Measurements from ENCODE around the gene PSMD13.

Gene PSMD13

DNA sequence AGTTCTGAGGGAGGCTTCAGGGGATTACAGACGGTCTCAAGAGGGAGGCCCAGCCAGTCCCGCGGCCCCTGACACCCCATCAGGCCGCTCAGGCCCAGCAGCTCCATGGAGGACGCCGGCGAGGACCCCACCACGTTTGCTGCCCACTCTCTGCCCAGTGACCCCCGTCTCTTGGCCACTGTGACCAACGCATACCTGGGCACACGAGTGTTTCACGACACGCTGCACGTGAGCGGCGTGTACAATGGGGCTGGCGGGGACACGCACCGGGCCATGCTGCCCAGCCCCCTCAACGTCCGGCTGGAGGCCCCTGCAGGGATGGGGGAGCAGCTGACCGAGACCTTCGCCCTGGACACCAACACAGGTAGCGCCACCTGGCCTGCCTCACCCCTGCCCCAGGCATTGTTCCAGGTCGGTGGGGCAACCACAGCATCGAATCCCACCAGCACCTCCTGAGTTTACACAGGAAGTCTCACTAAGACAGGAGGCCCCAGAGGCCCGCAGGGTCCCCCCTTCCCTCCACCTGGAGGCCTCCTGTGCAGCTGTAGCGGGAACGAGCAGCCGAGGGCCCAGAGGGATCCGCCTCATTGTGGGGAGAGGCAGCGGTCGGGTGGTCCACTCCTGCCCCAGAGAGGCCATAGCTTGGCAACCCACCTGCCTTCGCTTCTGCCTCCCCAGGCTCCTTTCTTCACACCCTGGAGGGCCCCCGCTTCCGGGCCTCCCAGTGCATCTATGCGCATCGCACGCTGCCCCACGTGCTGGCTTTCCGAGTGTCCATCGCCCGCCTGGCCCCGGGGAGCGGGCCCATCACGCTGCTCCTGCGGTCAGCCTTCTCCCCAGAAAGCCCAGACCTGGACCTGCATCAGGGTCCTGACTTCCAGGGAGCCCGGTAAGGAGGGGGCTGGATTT lies 53.2 kb downstream of the PSMD13 start:
- DNase-seq (ENCODE audit: low spot score) = no peak

DNA sequence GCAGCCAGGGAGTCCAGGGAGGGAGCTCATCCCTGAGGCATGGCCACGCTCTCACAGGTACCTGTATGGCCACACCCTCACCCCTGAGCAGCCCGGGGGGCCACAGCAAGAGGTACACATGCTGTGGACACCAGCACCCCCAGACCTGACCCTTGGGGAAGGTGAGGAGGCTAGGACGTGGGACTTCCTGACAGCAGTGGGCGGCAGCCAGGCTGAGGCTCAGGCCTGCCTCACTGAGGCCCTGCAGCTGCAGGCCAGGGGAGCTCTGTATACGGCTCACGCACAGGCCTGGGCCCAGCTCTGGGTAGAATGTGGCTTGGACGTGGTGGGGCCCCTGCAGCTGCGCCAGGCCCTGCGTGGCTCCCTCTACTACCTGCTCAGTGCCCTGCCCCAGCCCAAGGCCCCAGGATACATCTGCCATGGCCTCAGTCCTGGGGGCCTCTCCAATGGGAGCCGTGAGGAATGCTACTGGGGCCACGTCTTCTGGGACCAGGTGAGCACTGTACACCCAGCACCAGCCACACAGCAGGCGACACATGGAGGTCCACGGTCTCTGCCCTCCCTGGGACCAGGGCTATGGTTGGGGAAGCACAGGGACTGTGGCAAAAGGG lies 54.0 kb downstream of the PSMD13 start:
- DNase-seq (ENCODE audit: low spot score) = no peak

DNA sequence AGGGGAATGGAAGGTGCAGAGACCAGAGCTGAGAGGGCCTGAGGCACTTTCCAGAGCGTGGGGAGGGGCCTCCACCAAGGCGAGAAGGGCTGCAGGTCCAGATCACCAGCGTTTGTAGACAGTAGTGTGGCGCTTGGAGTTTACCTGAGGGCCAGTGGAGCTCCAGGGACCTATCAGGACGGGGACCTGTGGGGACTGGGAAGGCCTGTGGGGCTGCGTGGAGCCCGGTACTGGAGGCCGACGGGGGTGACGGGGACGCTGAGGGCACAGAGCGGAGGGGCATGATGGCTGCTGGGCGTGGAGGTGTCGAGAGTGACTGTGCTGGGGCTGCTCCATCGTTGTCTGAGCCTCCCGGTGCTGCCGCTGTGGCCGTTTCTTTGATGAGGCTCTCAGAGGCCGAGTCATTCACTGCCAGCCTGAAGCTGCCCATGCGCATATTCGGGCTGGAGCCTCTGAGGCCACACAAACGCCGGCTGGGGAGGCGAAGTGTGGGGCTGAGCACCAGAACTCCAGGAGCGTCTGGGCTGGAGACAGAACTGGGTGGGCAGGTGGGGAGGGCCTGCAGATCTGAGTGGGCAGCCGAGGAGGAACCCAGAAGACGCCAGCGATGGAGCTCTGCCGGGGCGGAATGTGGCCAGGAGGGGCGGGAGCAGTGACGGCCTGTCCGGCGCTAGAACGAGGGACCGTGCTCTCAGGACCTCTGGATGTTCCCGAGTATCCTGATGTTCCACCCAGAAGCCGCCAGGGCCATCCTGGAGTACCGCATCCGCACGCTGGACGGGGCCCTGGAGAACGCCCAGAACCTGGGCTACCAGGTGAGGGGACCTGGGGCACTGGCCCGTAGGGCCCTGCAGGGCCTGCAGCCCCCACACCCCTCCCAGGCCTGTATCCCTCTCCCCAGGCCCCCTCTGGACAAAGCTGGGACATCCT lies 54.8 kb downstream of the PSMD13 start:
- DNase-seq (ENCODE audit: low spot score) = no peak

DNA sequence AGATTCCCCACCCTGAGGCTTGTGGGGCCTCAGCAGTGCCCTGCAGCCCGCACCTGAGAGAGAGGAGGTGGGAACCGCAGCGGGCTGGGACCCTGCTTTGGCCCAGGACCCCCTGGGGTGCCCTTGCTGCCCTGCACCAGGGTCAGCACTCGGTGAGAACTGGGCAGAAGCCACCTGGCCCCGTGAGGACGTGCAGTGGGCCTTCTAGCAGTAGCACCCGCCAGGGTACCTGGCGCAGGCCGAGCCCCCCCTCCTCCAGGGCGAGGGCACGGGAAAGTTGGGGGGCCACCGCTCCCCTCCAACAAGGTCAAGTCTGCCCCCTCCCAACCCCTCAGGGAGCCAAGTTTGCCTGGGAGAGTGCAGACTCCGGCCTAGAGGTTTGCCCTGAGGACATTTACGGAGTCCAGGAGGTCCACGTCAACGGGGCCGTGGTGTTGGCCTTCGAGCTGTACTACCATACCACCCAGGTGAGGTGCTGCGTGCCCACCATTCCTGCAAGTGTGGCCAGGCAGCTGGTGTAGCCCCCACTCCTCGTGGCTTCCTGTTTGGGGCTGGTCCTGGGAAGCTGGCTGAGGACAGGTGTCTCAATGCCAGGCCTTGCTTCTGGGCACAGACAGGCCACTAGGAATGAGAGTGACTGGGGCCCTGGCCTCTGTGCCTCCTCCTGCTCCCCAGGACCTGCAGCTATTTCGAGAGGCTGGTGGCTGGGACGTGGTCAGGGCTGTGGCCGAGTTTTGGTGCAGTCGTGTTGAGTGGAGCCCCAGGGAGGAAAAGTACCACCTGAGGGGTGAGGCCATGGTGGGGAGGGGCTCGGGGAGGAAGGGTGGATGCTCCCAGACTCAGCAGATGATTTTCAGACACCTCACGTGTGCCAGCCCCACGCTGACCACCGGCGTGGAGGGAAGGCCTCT lies 55.7 kb downstream of the PSMD13 start:
- DNase-seq (ENCODE audit: low spot score) = no peak

DNA sequence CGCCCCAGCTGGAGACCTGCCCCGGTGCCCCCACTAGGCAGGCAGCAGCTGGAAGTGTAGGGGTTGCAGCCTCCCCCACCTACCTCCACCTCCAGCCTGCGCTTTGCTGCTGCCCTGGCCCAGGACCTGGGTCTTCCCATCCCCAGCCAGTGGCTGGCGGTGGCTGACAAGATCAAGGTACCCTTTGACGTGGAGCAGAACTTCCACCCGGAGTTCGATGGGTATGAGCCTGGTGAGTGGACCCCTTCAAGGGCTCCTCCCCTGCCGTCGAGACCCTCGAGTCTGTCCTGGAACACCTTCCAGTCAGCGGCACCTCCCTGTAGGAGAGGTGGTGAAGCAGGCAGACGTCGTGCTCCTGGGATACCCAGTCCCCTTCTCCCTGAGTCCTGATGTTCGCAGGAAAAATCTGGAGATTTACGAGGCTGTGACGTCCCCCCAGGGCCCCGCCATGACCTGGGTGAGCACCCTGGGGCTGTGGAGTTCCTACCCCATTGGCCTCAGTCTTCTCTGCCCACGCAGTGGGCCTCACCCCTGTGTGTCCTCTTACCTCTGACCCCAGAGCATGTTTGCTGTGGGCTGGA lies 56.6 kb downstream of the PSMD13 start:
- no peak for DNase-seq (ENCODE audit: low spot score)

DNA sequence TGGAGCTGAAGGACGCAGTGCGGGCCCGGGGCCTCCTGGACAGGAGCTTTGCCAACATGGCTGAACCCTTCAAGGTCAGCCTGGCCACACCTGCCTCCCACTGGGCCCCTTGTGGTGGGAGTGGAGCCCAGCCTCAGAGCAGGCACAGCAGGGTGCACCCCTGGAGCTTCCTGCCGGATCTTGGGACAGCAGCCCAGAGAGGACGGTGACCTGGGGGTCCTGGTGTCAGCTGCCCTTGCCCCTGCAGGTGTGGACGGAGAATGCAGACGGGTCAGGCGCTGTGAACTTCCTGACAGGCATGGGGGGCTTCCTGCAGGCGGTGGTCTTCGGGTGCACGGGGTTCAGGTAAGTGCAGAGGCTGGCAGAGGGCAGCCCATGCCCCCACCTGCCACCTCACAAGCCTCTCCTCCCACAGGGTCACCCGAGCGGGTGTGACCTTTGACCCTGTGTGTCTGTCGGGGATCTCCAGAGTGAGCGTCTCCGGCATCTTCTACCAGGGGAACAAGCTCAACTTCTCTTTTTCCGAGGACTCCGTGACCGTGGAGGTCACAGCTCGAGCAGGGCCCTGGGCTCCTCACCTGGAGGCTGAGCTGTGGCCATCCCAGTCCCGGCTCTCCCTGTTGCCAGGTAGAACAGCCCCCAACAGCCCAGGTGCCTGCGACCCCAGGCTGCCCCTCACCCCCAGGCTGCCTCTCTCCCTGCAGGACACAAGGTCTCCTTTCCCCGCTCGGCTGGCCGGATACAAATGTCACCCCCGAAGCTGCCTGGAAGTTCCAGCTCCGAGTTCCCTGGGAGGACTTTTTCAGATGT lies 57.3 kb downstream of the PSMD13 start:
- DNase-seq (ENCODE audit: low spot score) = no peak

DNA sequence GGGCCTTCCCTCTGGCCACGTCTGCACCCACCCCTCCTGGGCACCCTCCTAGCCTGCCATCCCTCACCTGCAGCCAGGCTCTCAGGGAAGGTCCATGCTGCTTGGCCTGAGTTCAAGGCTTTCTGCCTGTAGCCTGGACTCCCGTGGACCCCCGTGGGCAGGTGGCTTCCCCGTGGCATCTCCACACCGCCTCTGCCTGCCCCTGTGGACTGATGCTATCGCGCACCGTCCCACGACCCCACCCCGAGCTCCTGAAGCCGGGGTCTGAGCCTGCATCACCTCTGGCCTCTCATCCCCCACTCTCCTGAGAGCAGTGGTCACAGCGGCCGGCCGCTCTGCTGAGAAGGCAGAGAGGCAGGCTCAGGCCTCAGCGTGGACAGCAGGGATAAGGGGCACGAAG lies 58.0 kb downstream of the PSMD13 start:
- no peak for DNase-seq (ENCODE audit: low spot score)

DNA sequence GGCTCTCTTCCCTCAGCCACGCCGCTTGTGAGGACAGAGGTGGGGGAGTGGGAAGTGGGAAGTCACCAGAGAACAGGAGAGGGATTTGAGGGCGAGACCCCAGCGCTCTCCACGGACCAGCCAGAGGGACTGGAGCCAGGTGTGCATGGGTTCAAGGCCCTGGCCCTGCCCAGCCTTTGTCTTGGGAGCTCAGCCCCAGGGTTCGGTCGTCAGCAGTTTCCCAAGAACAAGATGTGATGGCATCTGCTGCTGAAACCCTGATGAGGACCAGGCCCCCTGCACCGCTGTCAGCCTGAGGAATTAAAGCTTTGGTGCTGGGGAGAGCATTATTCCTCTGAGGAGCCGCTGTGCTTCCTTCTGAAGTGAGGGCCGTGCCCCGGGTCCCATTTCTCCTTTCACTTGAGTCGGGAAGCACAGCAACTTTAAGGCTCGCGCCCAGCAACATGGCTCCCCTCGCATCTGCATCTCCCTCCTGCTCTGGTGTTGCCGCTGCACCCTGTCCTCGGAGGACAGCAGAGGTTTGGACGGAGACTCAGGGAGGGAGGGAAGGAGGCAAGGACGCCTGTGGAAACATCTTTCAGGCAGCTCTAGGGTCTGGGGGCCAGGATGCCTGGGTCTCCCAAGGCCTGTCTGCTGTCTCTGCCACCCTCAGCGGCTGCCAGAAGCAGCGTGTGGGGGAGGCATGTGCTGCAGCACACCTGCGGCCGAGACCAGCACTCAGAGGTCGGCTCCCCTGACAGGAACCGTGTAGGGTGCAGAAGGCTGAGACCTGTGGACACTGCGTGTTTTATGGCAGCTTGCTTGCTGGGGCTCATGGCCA lies 58.8 kb downstream of the PSMD13 start:
- no peak for DNase-seq (ENCODE audit: low spot score)

DNA sequence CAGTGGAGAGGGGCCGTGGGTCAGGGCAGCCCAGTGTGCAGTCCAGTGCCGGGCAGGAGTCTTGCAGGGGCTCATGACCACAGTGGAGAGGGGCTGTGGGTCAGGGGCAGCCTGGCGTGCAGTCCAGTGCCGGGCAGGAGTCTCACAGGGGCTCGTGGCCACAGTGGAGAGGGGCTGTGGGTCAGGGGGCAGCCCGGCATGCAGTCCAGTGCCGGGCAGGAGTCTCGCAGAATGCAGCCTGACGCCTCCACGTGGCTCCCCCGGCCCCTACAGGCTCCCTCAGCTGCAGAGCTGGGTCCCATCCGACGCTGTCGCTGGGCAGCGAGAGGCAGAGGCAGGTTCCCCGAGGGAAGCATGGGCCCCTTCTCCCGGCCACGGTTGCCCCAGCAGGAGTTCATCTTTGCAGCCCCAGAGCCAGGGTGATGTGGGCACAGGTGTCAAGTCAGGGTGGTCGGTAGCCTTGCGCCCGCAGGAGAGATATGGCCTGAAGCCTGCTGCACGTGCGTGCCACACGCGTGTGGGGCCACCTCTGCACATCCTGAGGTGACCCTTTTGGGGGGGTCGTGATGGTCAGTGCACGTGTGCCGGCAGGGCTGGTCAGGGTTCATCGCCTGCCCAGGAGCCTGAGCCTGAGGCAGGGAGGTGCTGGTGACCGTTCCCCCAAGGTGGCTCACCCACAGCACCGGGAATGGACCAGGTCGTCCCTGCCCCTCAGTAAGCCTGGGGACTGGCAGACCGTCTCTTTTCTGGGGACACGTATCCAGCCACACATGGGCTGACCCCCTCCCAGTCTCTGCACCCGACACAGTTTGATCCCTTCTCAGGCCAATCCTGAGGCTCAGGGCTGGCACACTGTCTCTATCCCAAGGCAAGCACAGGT lies 59.6 kb downstream of the PSMD13 start:
- DNase-seq (ENCODE audit: low spot score) = no peak

DNA sequence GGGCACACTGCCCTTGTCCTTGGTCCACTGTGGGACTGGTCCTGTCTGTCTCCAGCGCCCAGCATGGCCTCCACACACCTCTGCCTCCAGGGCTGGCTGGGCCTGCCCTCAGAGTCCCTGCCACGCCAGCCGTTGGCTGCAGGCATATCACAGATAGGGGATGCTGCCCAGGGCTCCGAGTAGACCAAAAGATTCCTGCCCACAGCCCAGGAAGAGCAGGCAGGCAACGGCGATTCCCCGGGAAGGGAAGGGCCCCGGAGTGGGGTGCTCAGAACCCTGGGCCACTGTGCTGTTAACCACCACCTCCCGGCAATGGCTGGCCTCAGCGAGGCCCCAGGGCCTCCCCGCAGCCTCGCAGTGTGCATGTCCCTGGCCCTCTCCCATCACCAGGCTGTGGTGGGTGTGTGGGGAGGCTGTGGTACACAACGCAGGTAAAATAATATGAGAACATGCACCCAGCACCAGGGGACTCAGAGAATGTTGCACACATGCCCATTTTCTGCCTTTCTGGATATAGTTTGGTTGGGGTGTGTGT lies 60.3 kb downstream of the PSMD13 start:
- no peak for DNase-seq (ENCODE audit: low spot score)

DNA sequence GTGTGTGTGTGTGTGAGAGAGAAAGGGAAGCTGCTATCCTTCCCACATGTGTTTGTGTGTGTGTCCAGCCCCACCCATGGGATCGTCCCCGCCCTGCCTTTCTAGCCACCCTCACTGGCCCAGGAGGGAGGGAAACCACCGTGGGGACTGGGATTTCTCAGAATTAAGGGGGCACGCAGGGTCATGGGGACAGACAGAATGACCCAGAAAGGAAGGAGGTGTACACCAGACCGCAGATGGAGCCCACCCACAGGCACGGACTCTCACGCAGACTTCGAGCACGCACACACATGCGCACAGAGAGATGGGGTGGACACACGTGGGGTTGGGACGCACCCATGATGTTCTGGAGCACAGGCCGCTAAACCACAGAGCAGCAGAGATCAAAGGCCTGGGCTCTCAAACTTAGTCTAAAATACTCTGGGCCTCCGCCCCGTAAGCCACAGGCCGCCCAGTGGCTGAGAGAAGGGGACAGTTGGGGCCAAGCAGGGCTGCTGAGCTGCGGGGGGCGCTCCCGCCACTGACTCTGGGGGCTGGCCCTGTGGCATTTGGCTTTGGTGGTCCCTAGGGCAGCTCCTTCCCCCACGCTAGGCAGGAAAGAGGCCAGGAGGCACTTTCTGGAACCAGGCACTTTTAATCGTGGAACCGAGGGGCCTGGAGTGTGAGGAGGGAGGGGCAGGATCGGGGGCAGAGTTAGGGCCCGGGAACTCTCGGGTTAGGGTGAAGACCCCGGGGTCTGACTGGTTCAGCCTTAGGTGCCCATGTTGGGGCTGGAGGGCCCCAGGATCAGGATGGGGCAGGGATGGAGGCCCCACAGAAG lies 61.0 kb downstream of the PSMD13 start:
- DNase-seq (ENCODE audit: low spot score) = no peak

DNA sequence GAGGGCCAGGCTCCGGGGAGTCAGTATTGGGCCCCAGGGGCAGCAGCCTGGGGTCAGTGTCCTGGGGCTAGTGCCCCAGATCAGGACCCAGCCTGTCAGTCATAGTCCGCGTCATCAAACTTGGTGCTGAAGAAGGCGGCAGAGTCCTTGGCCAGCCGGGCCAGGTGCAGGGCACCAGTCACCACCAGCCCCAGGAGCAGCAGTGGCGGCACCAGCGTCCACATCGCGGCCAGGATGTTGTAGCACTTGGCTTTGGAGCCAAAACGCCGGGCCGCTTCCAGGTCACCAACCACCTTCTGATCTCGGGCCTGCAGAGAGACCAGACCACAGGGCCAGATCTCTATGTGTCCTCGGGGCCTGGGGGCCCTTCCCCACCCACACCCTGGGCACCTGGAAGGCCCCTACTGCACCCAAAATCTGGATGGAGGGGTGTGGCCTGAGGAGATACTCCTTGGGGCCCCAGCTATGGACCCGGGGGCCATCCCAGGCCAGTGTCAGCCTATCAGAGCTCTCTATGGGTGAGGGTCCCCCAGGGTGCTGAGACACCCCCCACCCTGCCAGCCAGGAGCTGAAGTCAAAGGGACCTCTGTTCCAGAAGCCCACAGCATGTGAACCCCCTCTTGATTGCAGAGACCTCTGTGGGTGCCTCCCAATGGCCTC lies 61.8 kb downstream of the PSMD13 start:
- DNase-seq (ENCODE audit: low spot score) = no peak

DNA sequence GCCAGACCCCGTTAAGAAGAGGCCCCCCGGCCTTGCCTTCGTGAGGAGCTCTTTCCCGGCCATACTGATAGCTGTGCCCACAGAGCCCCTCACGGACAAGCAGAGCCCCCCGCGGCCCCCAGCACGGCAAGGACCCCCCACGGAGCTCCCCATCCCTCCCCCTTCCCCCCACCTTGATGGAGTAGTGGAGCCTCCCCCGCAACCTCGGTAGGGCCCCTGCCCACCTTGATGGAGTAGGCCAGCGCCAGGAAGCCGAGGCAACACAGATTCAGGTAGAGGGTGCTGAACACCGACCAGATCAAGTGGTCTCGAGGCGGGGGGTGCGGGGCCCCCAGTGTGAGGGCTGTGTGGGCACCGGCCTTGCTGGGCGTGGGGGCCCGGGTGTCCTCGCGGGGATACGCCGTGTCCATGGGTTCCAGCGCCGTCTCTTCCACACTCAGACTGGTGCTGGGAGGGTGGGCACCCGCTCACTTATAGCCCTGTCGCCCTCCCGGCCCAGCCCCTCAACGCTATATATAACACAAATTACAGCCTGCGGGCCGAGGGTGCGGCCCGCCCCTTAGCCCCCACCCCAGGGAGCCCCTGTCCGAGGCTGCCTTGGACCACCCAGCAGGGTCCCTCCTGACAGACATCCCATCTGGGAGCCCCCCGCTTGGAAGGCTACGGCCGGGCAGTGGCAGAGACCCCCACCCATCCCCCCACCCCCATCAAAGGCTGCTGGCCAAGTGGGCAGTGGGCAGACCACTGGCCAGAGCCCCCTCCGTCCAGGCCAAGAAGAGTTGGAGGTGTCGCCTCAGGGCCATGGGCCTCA lies 62.5 kb downstream of the PSMD13 start, which contains the start of gene IFITM5:
Gene IFITM5, minus strand, starts transcription at position 446 of the 811 bp plus-strand sequence. Its CDS starts 36 bp downstream, at position 410.
- DNase-seq (ENCODE audit: low spot score) = no peak

DNA sequence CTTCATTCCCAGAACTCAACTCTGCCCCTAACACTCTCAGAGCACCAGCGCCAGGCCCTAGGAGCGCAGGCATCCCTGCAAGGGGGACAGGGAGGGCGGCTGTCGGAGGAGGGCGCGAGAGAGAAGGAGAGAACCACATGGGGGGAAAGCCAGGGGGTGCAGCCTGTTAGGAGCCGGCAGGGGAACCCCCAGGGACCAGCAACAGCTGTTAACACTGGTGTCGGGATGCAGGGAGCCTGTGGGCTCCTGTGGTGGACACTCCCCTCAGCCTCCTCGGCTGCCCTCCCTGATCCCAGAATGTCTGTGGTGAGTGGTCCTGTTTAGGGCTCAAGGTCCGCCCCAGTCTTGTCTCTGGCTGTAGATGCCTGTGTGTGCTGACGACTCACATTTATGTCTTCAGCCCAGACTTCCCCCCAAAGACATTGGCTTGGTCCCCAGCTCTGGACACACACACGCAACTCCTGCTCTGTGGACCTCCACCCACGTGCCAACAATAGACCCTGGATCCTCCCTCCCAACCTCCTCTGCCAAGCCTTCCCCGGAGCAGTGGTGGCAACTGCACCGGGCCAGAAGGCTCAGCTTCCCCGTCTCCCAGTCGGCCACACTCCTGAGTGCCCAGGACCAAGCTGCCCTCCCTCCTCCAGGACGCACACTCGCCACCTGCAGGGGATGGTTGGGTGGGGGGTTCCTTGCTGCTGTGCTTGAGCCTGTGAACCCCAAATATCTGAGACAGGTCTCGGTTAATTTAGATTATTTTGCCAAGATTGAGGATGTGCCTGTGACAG lies 63.4 kb downstream of the PSMD13 start:
- no peak for DNase-seq (ENCODE audit: low spot score)
